GM18507 (cell line): Measurements from ENCODE around the gene KLF8.
A peak's percentile ranks its signal among the peaks of the same experiment; 100 is the strongest.
"Not testable (repeated sequence)": the region's sequence is repeated elsewhere in the genome, so short reads cannot be mapped to it uniquely, and the experiment has no call there.

Experiments
- DNase-seq: peaks from one replicate; pipeline ENCODE4 v3.0.0; 2011; ENCODE audit warnings: low read depth; ENCODE audit not compliant: insufficient read length; ENCODE audit errors: extremely low spot score
- FAIRE-seq: peaks from 2 replicates; lab custom pipeline; 2011; peaks lifted over from hg19 to GRCh38; lab: Jason Lieb, UNC

Gene KLF8

GRCh38 chrX:56232221-56233082 is at the start of gene KLF8:
KLF8 (plus strand) TSS chrX:56232356; CDS start chrX:56233335, 979 bp downstream.
- FAIRE-seq (peak; percentile 84), DNase-seq (no peak)

- FAIRE-seq, DNase-seq: not testable (repeated sequence)
These were observed 25.2 kb upstream of the KLF8 start for GRCh38 chrX:56206945-56207344.

- DNase-seq (no peak), FAIRE-seq (no peak)
These were observed 20.5 kb upstream of the KLF8 start for GRCh38 chrX:56211701-56212100.

- DNase-seq (no peak), FAIRE-seq (no peak)
These were observed 15.8 kb upstream of the KLF8 start for GRCh38 chrX:56216332-56216731.

- FAIRE-seq (no peak), DNase-seq (no peak)
These were observed 12.5 kb upstream of the KLF8 start for GRCh38 chrX:56219700-56220099.

GRCh38 chrX:56221101-56221500 is 11.1 kb upstream of the KLF8 start:
- DNase-seq (no peak), FAIRE-seq (no peak)

GRCh38 chrX:56222473-56223000 is 9.6 kb upstream of the KLF8 start:
- no peak for FAIRE-seq
- no peak for DNase-seq

- FAIRE-seq, result no peak
- no peak for DNase-seq
These were observed 5.2 kb upstream of the KLF8 start for GRCh38 chrX:56226980-56227379.

GRCh38 chrX:56228914-56229313 is 3.2 kb upstream of the KLF8 start:
- no peak for DNase-seq
- FAIRE-seq, result no peak

- no peak for DNase-seq
- FAIRE-seq, result no peak
These were observed 542 bp upstream of the KLF8 start for GRCh38 chrX:56231537-56232090.

- FAIRE-seq, result no peak
- no peak for DNase-seq
These were observed 944 bp downstream of the KLF8 start for GRCh38 chrX:56233100-56233499.

GRCh38 chrX:56233682-56234081 is 1.5 kb downstream of the KLF8 start:
- peak; percentile 93 for FAIRE-seq
- no peak for DNase-seq

GRCh38 chrX:56248492-56248891 is 16.3 kb downstream of the KLF8 start:
- DNase-seq (no peak), FAIRE-seq (peak; percentile 80)

- DNase-seq (no peak), FAIRE-seq (no peak)
These were observed 21.9 kb downstream of the KLF8 start for GRCh38 chrX:56253832-56254703.

- peak; percentile 63 for FAIRE-seq
- DNase-seq, result no peak
These were observed 36.7 kb downstream of the KLF8 start for GRCh38 chrX:56268888-56269287.

GRCh38 chrX:56278692-56279091 is 46.5 kb downstream of the KLF8 start:
- FAIRE-seq (no peak), DNase-seq (no peak)

- no peak for DNase-seq
These were observed 47.7 kb downstream of the KLF8 start for GRCh38 chrX:56279863-56280262.

GRCh38 chrX:56281789-56282188 is 49.6 kb downstream of the KLF8 start:
- FAIRE-seq, result no peak
- no peak for DNase-seq

More at GRCh38 chrX:56279863-56280262, 47.7 kb downstream of the KLF8 start:
- FAIRE-seq, result no peak

GRCh38 chrX:56284269-56284668 is 52.1 kb downstream of the KLF8 start:
- FAIRE-seq (no peak), DNase-seq (no peak)

- DNase-seq (no peak), FAIRE-seq (no peak)
These were observed 56.5 kb downstream of the KLF8 start for GRCh38 chrX:56288608-56289007.
